GM12872 (cell line): Measurements from ENCODE around the gene TUBB.

ENCODE experiments used
- CTCF ChIP-seq: IDR thresholded peaks from 3 replicates; pipeline ENCODE4 v1.5.1; 2011; ENCODE audit warnings: low read depth, mild to moderate bottlenecking, low read length, moderate library complexity; ENCODE audit not compliant: insufficient read depth

TUBB gene

GRCh38 chr6:30774701-30775100, 54.5 kb downstream of the TUBB start:
- TF ChIP-seq CTCF: no peak
